NOMO-1 (cell line): ENCODE results near the gene YPEL4.

Experiments used
- DNase-seq, 2 experiments: peaks; one replicate each; lab custom pipeline; 2025; ENCODE audit not compliant: unreplicated experiment in 2 of 2; lab: John Stamatoyannopoulos, UW

YPEL4 gene

DNA sequence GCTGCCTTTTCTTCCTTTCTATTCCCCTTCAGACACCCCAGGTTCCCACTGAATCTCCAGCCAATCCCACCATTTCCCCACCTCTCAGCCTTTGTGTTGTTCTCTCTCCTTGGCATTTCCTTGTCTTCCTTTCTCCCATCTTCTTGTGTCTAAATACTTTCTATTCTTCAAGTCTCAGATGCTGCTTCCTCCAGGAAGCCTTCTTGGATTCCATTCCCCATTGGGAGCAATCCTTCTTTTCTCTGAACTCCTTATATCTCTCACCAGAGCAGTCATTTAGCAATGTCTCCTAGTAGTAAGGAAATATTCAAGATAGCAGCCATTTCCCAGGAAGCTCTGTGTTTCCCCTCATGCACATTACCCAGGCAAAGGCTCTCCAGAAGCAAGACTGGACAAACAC, 15.4 kb downstream of the YPEL4 start:
- DNase-seq: no peak

DNA sequence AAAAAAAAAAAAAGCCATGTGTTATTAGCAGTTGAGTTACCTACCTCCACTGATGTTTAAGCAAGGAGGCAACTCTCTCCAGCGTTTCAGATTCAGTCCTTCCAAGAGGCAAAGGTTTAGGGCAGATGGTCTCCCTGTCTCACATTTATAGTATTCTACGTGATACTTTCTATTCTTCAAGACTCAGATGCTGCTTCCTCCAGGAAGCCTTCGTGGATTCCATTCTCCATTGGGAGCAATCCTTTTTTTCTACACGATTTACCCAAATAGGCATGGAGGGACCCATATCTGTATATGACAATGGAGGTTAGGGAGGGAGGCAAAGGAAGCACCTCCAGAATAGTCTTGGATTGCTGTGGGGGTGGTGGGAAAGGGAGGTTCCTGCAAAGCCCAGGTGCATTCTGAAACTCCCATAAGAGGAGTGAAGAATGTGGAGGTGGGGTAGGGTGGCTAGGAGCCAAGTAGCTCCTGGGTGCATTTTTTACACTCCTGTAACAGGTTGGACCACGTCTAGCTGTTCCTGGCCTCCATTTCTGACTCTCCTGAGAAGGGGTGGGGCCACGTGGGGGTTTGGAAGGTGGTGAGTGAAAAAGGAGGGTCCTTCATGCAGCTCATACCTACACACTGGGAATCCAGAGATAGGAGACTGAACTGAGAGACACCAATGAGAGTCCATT, 16.2 kb downstream of the YPEL4 start:
- DNase-seq: no peak

DNA sequence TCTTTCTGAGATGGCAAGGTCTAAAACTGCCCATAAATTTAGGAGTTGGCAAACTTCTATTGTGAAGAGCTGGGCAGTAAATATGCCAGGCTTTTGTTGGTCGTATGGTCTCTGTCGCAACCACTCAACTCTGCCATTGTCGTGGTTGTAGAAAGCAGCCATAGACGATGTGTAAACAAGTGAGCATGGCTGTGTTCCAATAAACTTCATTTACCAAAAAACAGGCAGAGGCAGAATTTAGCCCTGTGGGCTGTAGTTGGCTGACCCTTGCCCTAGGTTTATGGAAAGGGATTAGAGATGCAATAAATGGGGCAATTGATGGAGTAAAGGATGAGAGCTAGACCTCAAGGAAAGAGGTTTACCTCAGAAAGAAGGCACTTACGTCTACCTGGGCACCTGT, 17.6 kb downstream of the YPEL4 start:
- no peak for DNase-seq

DNA sequence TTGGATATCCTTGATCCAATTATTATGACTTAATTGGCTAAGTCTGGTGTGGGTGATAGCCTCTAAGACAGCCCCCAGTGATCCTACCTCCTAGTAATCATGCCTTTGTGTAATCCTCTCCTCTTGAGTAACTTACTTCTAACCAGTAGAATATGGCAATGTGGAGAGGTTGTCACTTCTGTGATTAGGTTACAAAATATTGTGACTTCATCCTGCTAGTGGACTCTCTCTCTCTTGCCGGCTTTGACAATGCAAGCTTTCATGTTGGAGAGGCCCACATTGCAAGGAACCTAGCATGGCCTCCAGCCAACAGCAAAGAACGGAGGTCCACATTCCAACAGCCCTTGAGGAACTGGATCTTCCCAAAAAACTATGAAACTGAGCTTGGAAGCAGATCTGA, 19.5 kb downstream of the YPEL4 start:
- DNase-seq: no peak

DNA sequence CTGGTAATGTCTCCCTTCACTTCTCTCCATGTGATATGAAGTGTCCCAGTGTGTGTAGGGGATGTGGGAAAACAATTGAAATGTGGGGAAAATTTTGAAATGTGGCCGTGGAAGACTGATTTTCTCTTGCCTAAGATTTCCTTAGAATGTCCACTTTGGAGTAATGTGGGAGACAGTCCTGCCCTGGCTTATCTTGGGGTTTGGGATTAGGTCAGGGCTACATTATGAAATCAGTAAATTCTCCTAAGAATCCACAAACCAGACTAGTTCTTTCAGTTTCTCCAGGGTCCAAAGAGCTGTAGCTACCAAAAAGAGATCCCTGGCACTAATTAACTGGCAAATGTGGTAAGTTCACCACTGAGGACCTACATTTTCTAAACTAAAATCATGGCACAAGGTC, 22.8 kb downstream of the YPEL4 start:
- DNase-seq: no peak

DNA sequence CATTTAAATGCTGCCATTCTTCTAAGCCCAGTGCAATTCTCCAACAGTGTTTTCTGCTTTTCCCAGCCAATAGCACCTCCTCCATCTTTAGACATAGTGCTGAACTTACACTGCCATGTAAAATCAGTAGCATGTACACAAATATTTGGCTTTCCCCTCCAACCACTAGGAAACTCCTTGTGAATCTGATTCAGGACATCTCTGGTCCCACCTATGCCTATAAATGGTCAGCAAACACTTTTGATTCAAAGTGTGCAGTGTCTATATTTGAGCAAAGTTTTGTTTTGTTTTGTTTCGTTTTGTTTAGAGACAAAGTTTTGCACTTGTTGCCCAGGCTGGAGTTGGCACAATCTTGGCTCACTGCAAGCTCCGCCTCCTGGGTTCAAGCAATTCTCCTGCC, 24.8 kb downstream of the YPEL4 start:
- DNase-seq: no peak

DNA sequence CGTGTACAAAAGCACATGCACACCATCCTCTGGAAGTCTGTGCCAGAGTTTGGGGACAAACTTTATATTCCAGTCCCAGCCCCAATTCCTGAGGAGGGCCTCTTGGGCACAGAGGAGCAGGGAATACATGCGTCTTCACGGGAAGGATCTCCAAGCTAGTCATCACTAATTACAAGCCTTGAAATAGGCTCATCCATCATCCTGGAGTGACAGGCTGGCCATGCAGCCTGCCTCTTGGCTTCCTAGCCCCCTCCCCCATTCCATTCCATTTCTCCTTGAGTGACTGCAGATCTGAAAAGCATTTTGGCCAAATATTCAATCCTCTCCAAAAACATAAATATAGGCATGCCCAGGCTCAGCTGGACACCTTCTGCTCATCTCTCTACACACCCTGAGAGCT, 27.4 kb downstream of the YPEL4 start:
- no peak for DNase-seq

DNA sequence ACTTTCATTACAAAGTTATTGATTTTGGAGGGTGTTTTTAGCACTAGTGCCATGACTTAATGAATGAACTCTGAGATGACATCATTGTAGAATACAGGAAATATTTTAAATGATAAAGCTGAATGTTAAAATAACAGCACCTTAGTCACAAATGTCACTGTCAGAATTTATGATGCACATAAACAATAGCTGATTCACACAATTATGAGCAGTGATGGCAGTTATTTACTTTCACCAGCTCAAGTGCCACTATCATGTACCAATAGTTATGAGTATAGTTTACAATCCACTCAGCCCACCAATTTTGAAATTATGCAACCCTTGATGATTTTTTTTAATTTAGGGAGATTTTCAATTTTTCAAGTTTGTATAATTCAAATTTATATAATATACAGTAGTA, 29.2 kb downstream of the YPEL4 start:
- no peak for DNase-seq

DNA sequence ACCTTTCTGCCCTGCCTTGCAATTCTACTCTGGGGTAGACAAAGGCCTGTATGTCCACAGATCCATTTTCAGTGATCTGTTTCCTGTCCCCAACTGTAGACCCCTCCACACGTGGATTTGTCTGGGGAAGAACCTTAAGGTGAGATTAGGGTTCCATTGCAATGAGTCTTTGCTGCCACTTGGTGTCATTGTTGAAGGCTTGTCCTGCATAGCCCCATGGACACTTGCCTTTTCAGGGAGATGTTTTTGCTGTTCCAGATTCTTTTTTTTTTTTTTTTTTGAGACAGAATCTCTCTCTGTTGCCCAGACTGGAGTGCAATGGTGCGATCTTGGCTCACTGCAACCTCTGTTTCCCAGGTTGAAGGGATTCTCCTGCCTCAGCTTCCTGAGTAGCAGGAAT, 30.4 kb downstream of the YPEL4 start:
- no peak for DNase-seq

DNA sequence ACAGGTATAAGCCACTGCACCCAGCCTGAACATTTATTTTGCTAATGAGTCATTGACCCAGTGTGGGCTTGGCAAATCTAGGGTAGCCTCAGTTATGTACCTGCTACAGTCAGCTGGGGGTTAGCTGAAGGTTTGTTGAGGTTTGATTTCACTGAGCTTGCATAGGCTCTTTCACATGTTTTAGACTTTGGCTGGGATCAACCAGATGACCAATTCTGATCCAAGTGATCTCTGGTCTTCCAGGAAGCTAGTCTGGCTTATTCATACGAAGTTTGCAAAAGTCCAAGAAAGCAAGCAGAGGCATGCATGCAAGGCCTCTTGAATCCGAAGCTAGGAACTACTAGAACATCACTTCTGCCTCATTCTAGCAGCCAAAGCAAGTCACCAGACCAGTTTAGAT, 31.3 kb downstream of the YPEL4 start:
- DNase-seq: no peak

DNA sequence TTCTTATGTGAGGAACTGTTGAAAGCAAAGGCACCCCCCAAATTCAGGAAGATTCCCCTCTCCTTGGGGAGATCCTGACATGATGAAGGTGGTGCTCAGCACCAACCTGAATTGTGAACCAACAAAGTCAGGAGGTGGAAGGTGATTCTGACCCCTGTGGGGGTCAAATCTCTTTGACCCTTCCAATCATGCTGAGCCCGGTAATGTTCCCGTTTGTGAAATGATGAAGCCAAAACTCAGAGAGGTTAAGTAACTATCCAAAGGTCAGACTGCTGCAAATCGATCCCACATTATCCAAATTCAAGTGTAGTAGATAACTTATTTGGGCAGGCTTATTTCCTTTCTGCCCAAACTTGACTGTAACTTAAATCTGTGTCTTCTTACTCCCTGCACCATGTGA, 33.1 kb downstream of the YPEL4 start:
- no peak for DNase-seq

DNA sequence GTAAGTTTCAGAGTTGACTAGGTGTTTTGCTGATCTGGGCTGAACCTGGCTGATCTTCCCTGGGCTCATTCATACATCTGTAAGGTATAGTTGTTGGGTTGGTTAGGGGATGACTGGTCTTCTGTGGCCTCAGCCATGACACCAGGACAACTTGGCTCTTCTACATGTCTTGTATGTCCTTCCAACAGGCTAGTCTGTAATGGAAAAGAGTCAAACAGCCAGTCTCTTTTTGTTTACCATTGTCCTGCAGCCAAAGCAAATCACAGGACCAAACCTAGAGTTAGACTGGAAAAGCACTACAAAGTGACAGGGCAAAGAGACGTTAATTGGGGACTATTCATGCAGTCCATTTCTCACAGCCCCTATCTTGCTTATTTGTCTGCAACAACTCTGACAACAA, 34.4 kb downstream of the YPEL4 start:
- no peak for DNase-seq

DNA sequence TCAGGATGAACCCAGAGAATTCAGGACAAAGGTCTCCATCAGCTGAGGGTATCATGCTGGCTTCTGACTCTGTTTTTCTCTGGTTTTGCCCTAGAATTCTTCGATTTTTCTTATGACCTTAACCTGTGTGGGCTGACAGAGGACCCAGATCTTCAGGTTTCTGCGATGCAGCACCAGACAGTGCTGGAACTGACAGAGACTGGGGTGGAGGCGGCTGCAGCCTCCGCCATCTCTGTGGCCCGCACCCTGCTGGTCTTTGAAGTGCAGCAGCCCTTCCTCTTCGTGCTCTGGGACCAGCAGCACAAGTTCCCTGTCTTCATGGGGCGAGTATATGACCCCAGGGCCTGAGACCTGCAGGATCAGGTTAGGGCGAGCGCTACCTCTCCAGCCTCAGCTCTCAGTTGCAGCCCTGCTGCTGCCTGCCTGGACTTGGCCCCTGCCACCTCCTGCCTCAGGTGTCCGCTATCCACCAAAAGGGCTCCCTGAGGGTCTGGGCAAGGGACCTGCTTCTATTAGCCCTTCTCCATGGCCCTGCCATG, 35.4 kb downstream of the YPEL4 start:
- no peak for DNase-seq

DNA sequence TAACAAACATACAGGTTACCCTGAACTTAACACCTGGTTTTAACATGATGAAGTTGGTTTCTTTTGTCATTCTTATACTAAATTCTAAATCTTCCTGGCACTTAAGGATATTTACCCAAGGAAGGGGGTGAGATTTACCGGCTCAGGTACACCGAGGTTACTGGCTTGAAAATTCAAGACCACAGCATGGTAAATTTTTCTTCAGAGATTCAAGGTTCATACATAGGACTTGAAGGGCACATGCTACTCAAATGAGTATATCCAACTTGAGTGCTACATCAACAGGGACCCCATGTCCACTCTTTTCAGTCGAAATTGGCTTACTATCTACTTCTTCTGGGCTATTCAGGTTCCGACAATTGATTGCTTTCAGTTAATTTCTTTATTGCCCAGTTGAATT, 39.5 kb downstream of the YPEL4 start:
- no peak for DNase-seq

DNA sequence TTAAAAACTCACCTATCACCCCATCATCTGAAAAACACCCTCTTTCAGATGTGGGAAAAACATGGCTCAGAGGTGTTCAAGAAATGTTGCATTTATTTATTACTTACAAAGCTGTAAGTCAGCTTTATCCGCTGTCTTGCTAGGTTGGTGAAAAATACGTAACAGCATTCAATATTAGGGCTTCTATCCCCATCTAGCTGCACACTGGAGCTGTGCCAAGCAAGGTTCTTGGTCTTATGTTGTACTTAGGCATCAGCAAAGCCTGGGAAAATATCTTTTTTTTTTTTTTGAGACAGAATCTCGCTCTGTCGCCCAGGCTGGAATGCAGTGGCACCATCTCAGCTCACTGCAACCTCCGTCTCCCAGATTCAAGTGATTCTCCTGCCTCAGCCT, 44.7 kb downstream of the YPEL4 start:
- no peak for DNase-seq

DNA sequence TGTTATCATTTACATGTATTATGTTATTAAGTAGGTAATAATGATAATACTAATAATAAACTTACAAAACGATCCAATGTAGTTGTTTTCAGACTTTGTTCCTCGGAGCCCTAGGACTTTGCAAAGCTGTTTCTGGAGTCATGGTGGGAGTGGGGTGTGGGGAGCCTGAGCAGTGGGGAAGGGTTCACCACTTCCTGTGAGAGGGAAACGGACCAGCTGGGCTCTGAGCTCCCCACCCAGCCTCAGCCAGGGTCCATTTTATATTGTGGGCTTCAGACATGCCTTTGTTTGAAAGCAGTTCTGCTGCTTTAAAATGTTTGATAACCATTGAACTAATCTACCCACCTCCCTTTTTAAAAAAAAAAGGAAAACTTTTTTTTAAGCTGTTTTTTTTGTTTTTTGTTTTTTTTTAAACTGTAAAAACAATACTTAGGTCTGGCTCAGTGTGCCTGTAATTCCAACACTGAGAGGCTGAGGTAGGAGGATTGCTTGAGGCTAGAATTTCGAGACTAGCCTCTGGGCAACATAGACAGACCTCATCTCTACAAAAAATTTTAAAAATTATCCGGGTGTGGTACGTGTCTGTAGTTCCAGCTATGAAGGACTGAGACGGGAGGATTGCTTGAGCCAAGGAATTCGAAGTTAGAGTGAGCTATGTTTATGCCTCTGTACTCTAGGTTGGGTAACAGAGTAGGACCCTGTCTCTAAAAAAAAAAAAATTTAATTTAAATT, 45.2 kb downstream of the YPEL4 start:
- DNase-seq: no peak

DNA sequence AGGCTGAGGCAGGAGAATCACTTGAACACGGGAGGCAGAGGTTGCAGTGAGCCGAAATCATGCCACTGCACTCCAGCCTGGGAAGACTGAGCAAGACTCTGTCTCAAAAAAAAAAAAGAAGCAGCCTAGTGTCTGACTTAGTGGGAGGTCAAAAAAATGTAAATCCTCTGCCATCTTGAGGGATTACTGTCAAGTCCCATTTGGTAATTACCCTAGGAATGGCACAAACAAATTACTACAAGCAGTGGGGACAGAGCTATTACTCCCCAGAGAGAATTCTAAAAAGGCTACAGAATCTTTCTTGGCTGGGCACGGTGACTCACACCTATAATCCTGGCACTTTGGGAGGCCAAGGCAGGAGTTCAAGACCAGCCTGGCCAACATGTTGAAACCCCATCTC, 48.4 kb downstream of the YPEL4 start:
- no peak for DNase-seq

DNA sequence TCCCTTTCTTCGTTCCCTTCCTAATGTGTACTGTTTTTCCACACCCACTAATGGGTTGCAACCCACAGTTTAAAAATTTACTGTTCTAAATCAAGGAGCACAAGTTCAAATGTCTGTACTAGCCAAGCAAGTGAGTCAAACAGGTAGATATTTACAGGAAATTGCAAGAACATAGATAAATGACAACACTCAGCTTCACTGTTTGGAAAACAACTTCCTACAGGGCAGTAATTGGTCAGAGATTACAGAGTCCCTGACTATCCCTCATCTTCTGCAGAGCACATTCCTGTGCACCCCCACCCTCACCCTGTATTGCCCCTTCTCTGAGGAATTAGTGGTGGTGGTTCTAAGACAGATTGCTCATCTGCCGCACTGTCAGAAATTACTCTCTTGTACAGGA, 50.3 kb downstream of the YPEL4 start:
- DNase-seq: no peak

DNA sequence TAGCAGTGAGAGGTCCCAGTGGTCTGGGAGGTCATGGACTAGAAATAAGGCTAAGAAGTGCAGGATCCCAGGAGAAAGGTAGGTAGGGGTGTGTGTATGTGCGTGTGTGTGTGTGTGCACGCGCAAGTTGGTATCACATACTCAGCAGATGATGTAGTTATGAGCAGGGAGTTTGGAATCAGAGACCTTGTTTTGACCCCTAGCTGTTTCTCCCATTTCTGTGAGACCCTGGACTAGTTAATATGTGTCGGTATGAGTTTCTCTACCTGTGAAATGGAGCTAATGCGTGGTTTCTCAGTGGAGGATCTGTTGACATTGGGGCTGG, 50.9 kb downstream of the YPEL4 start:
- no peak for DNase-seq

DNA sequence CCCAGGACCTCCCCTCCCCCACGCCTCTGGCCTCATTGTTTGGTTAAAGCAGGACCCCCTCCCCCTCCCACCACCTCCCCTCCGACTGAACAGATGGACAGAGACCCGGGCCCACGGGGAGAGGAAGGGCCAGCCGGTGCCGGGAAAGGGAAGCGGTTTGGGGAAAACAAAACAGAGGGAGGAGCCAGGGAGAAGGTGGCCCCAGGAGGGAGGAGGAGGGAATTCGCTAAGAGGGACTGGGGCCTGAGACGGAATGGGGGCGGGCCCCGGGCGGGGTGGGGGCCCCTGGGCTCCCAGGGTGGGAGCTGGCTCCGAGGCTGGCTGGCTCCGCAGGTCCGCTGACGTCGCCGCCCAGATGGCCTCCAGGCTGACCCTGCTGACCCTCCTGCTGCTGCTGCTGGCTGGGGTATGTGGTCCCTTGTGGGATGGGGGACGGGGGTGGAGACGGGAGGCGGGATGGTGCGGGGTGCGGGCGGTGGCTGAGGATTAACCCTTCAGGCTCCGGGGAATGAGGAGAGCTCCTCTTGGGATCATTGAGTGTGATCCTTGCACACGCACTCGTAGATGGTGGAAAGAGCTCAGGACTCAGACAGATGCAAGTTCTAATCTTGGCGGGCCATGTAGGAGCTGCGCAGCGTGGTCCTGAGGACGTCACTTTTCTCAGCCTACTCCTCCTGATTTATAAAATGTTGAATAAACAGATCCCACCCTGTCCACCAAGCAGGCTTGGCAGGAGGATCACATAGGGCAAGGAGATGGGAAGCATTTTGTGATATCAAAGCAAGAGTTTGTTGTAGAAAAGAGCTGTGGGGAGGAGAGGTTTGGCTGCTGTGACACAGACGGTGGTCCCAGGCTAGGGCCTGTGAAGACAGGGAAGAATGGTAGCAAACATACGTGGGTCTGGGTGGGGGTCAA, 51.5 kb downstream of the YPEL4 start:
- DNase-seq: no peak

DNA sequence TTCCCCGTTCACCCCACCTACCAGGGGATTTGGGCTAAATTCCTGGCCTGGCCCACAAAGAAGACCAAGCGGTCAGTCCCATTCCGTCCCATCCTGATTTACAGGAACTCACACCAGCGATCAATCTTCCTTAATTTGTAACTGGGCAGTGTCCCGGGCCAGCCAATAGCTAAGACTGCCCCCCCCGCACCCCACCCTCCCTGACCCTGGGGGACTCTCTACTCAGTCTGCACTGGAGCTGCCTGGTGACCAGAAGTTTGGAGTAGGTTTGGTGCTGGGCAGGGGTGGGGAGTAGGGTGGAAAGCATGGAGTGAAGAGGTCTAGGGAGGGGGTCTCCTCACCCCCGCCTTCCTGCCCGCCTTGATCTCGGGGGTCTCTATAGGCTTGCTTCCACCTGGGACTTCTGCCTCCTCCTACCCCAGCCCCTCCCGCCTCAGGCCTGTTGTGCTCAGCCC, 52.2 kb downstream of the YPEL4 start, which contains the start of gene SERPING1:
SERPING1 (plus strand) TSS at position 225 of the 455 bp plus-strand sequence. CDS start 586 bp downstream, outside the sequence.
- DNase-seq: no peak
